NCI-H1105 (cell line): ENCODE measurements around the gene LCK.
"Not testable (repeated sequence)": the region's sequence is repeated elsewhere in the genome, so short reads cannot be mapped to it uniquely, and the experiment has no call there.

Source experiments
- DNase-seq: peaks from one replicate; lab custom pipeline; 2025; lab: John Stamatoyannopoulos, UW

LCK gene

GRCh38 chr1:32273391-32274208 lies 22.5 kb downstream of the LCK start:
- peak; percentile 58 for DNase-seq

- no peak for DNase-seq
These were observed 23.7 kb downstream of the LCK start for GRCh38 chr1:32274646-32275340.

- DNase-seq: no peak
These were observed 24.4 kb downstream of the LCK start for GRCh38 chr1:32275424-32275823.

- DNase-seq: no peak
These were observed 25.1 kb downstream of the LCK start for GRCh38 chr1:32276032-32276782.

- DNase-seq: not testable (repeated sequence)
These were observed 33.7 kb downstream of the LCK start for GRCh38 chr1:32284777-32285176.

GRCh38 chr1:32285658-32286057 lies 34.6 kb downstream of the LCK start:
- no peak for DNase-seq

GRCh38 chr1:32286763-32287162 lies 35.7 kb downstream of the LCK start:
- DNase-seq: no peak

- DNase-seq: no peak
These were observed 38.2 kb downstream of the LCK start for GRCh38 chr1:32289256-32289655.

- no peak for DNase-seq
These were observed 40.2 kb downstream of the LCK start for GRCh38 chr1:32291145-32291707.

- peak; percentile 93 for DNase-seq
These were observed 40.9 kb downstream of the LCK start, which contains the start of gene HDAC1 for GRCh38 chr1:32291708-32292538. HDAC1 (plus strand) TSS chr1:32292083; CDS start chr1:32292170, 87 bp downstream.

- DNase-seq: not testable (repeated sequence)
These were observed 47.1 kb downstream of the LCK start for GRCh38 chr1:32298211-32298610.

GRCh38 chr1:32299327-32299726 lies 48.3 kb downstream of the LCK start:
- DNase-seq: no peak

GRCh38 chr1:32303358-32303757 lies 52.3 kb downstream of the LCK start:
- no peak for DNase-seq

GRCh38 chr1:32303997-32304622 lies 53.0 kb downstream of the LCK start:
- no peak for DNase-seq

- DNase-seq: no peak
These were observed 54.2 kb downstream of the LCK start for GRCh38 chr1:32305310-32305709.

GRCh38 chr1:32307324-32307723 lies 56.3 kb downstream of the LCK start:
- no peak for DNase-seq

GRCh38 chr1:32309960-32310359 lies 58.9 kb downstream of the LCK start:
- no peak for DNase-seq

GRCh38 chr1:32311709-32312393 lies 60.8 kb downstream of the LCK start:
- no peak for DNase-seq

- DNase-seq: no peak
These were observed 65.8 kb downstream of the LCK start for GRCh38 chr1:32316903-32317277.

GRCh38 chr1:32318127-32318869 lies 67.2 kb downstream of the LCK start:
- no peak for DNase-seq
